GM23248 (cell line): ENCODE measurements around the gene LYPD6B. TPM values are rescaled to one million over a fixed set of nuclear protein-coding genes. Genes with fewer than 3 reads are reported as not detected.

Experiments used
- DNase-seq: peaks from one replicate; pipeline ENCODE4 v3.0.0-alpha.2; 2015
- H2AFZ ChIP-seq: fragments of 200-600 bp; sonication (generic); 2 replicates; pipeline ENCODE4 v1.6.1; 2016; ENCODE audit warnings: antibody characterized with exemption
- H3F3A ChIP-seq: fragments of 200-600 bp; sonication (generic); 2 replicates; pipeline ENCODE4 v1.6.1; 2016; ENCODE audit warnings: mild to moderate bottlenecking, antibody characterized with exemption, mixed run types; ENCODE audit not compliant: insufficient read depth
- H3K27ac ChIP-seq: fragments of 200-600 bp; sonication (generic); 2 replicates; pipeline ENCODE4 v1.5.1; 2016; ENCODE audit warnings: mild to moderate bottlenecking
- H3K27me3 ChIP-seq: fragments of 200-600 bp; sonication (generic); replicated peaks from 2 replicates; pipeline ENCODE4 v1.6.1; 2016; ENCODE audit warnings: mild to moderate bottlenecking; ENCODE audit not compliant: insufficient read depth
- H3K36me3 ChIP-seq: fragments of 200-600 bp; sonication (generic); 2 replicates; pipeline ENCODE4 v1.6.1; 2016; ENCODE audit warnings: low read depth, mild to moderate bottlenecking
- H3K4me1 ChIP-seq: fragments of 200-600 bp; sonication (generic); 2 replicates; pipeline ENCODE4 v1.6.1; 2016; ENCODE audit warnings: mild to moderate bottlenecking; ENCODE audit not compliant: insufficient read depth
- H3K4me2 ChIP-seq: fragments of 200-600 bp; sonication (generic); one replicate; pipeline ENCODE4 v1.6.1; 2016; ENCODE audit warnings: mild to moderate bottlenecking; ENCODE audit not compliant: unreplicated experiment
- H3K4me3 ChIP-seq: fragments of 200-600 bp; sonication (generic); 2 replicates; pipeline ENCODE4 v1.5.1; 2016; ENCODE audit warnings: mild to moderate bottlenecking
- H3K79me2 ChIP-seq: fragments of 200-600 bp; sonication (generic); 2 replicates; pipeline ENCODE4 v1.6.1; 2016; ENCODE audit warnings: mild to moderate bottlenecking; ENCODE audit not compliant: insufficient read depth
- H3K9ac ChIP-seq: fragments of 200-600 bp; sonication (generic); 2 replicates; pipeline ENCODE4 v1.6.1; 2016; ENCODE audit warnings: mild to moderate bottlenecking
- H3K9me2 ChIP-seq: fragments of 200-600 bp; sonication (generic); 2 replicates; pipeline ENCODE4 v1.6.1; 2016; ENCODE audit warnings: mixed run types, mild to moderate bottlenecking, moderate library complexity; ENCODE audit not compliant: insufficient read depth
- H3K9me3 ChIP-seq: fragments of 200-600 bp; sonication (generic); one replicate; pipeline ENCODE4 v1.6.1; 2017; ENCODE audit warnings: low read depth
- H4K20me1 ChIP-seq: fragments of 200-600 bp; sonication (generic); 2 replicates; pipeline ENCODE4 v1.6.0; 2016; ENCODE audit not compliant: insufficient read depth
- EZH2 ChIP-seq: fragments of 200-600 bp; sonication (generic); IDR thresholded peaks from 2 replicates; pipeline ENCODE4 v1.6.1; 2018; ENCODE audit warnings: antibody characterized with exemption, mild to moderate bottlenecking; ENCODE audit not compliant: insufficient read depth, poor library complexity, severe bottlenecking
- EZH2phosphoT487 ChIP-seq: fragments of 200-600 bp; sonication (generic); IDR thresholded peaks from 2 replicates; pipeline ENCODE4 v1.6.1; 2018; ENCODE audit warnings: antibody characterized with exemption, moderate library complexity, mild to moderate bottlenecking, low read depth; ENCODE audit not compliant: insufficient read depth
- WGBS, 2 experiments: methylation state at CpG; one replicate each; pipeline ENCODE4 v1.1.6; 2015 to 2017; ENCODE audit warnings: low lambda C conversion rate in 2 of 2, low coverage in 1 of 2; ENCODE audit errors: missing lambda C conversion rate in 2 of 2; 5-methylcytosine and 5-hydroxymethylcytosine counted together
- in situ Hi-C: fragments of 300-500 bp; cut with MboI; formaldehyde crosslinking; loops from 2 replicates; pipeline ENCODE4 v1.15.0; 2020
- polyA plus RNA-seq: library from polyadenylated mRNA; unstranded; fragments of >200 nt; fragmentation: Nextera tagmentation; extraction: Ambion mirVana; gene quantifications from 2 replicates; pipeline ENCODE4 v1.2.1, GENCODE V29; 2016
- total RNA-seq: library from RNA; depleted of rRNA; stranded (reverse); fragments of >200 nt; shearing (Covaris generic); gene quantifications from 2 replicates; pipeline ENCODE4 v1.2.3, GENCODE V29; 2014

Gene LYPD6B
- total and polyA plus RNA-seq, 2 experiments from 2014 or later = 3.9 to 11.4 TPM

DNA sequence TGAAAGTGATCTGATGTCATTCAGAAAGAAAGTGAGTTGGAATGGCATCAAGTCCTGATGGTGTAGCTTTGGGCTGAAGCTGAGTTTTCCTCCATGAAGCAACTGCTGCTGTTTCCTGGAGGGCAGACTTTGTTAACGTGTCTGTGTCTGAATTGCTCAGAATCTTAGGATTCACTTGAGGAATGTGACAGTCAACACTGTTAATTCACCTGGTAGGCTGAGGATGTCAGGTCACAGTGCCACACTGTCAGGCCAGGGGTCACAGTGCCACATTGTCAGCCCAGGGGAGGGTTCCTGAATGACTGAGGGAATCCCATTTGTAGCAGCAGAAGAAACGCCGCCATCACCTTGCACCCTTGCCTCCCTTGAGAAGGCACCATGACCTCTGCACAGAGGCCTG lies 39.4 kb downstream of the LYPD6B start:
- Histone ChIP-seq H3K4me2 (no peak overlapping the region), H3F3A (no peaks in the 10 kb centered on the region), H3K9me2 (no peaks in the 10 kb centered on the region), H3K36me3 (no peaks in the 10 kb centered on the region), H3K27ac (no peak overlapping the region), H2AFZ (no peak overlapping the region), H3K79me2 (no peaks in the 10 kb centered on the region), H3K4me1 (peaks cover 13% of the 10 kb centered on the region), H3K4me3 (no peak overlapping the region), H3K9me3 (no peaks in the 10 kb centered on the region), H3K27me3 (no peaks in the 10 kb centered on the region), H3K9ac (no peak overlapping the region), H4K20me1 (no peaks in the 10 kb centered on the region)
- in situ Hi-C loops = no loop called here
- 69 to 79% methylated on average over 3 of the region's 3 CpGs for WGBS, 2 experiments
- no peak for TF ChIP-seq EZH2phosphoT487
- TF ChIP-seq EZH2 = no peak
- DNase-seq = no peak

DNA sequence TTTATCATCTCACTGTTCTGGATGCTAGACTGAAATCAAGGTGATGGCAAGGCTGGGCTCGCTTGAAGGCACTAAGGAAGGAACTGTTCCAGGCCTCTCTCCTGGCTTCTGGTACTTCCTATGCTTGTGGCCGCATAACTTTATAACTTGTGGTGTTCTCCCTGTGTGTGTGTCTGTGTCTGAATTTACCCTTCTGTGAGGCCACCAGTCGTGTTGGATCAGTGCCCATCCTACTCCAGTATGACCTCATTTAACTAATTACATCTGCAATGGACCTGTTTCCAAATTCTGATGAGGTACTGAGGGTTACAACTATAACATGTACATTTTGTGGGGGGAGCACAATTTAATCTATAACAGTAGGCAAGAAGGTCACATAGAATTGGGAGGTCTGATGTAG lies 41.6 kb downstream of the LYPD6B start:
- WGBS, 2 experiments = 64 to 76% methylated on average over 3 of the region's 3 CpGs
- no peak overlapping the region for H2AFZ ChIP-seq
- no peaks in the 10 kb centered on the region for H3K36me3 ChIP-seq
- in situ Hi-C loops = no loop called here
- no peaks in the 10 kb centered on the region for H3K27me3 ChIP-seq
- no peaks in the 10 kb centered on the region for H3K9me3 ChIP-seq
- H3K4me3 ChIP-seq = no peak overlapping the region
- no peak overlapping the region for H3K27ac ChIP-seq
- H3K4me2 ChIP-seq = no peak overlapping the region
- no peak for DNase-seq
- TF ChIP-seq EZH2phosphoT487 = no peak
- no peak for TF ChIP-seq EZH2
- peaks cover 13% of the 10 kb centered on the region for H3K4me1 ChIP-seq
- H3K9ac ChIP-seq = no peak overlapping the region
- H4K20me1 ChIP-seq = no peaks in the 10 kb centered on the region
- no peaks in the 10 kb centered on the region for H3F3A ChIP-seq
- no peaks in the 10 kb centered on the region for H3K9me2 ChIP-seq
- no peaks in the 10 kb centered on the region for H3K79me2 ChIP-seq

GRCh38 chr2:149080971-149081370 lies 42.5 kb downstream of the LYPD6B start:
- H2AFZ ChIP-seq = no peak overlapping the region
- H3K4me3 ChIP-seq = no peak overlapping the region
- no peaks in the 10 kb centered on the region for H4K20me1 ChIP-seq
- no peaks in the 10 kb centered on the region for H3K36me3 ChIP-seq
- no peak overlapping the region for H3K27ac ChIP-seq
- H3K9ac ChIP-seq = no peak overlapping the region
- in situ Hi-C loops = no loop called here
- DNase-seq = no peak
- no peaks in the 10 kb centered on the region for H3K79me2 ChIP-seq
- no peaks in the 10 kb centered on the region for H3K9me2 ChIP-seq
- H3K9me3 ChIP-seq = no peaks in the 10 kb centered on the region
- H3K27me3 ChIP-seq = no peaks in the 10 kb centered on the region
- no peak overlapping the region for H3K4me2 ChIP-seq
- no peaks in the 10 kb centered on the region for H3F3A ChIP-seq
- no peak for TF ChIP-seq EZH2phosphoT487
- no peak for TF ChIP-seq EZH2
- 48 to 57% methylated on average over 1 of the region's 1 CpG for whole genome bisulfite sequencing, 2 experiments
- peaks cover 19% of the 10 kb centered on the region for H3K4me1 ChIP-seq

DNA sequence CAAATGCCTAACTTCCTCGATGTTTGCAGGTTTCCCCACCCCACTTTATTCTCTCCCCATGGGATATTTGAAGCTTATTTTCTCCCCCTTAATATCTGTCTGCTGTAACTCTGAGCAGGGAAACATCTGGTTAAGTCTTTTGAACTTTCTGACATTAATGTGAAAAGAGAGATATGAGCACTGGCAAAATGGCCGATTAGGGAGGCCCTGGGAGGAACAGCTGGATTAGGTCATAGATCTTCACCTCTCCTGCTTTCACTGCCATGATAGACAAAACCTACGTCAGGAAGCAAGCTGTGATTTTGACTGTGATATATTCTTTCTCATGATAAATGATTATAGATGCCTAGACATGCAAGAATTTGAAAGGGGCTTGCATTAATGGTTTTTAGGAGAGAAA lies 43.6 kb downstream of the LYPD6B start:
- H2AFZ ChIP-seq = no peak overlapping the region
- no peak overlapping the region for H3K4me3 ChIP-seq
- H3K27me3 ChIP-seq = no peaks in the 10 kb centered on the region
- H3F3A ChIP-seq = no peaks in the 10 kb centered on the region
- no peak overlapping the region for H3K4me2 ChIP-seq
- TF ChIP-seq EZH2phosphoT487 (no peak), EZH2 (no peak)
- H3K9ac ChIP-seq = no peak overlapping the region
- in situ Hi-C loops = no loop called here
- H3K27ac ChIP-seq = no peak overlapping the region
- H3K79me2 ChIP-seq = no peaks in the 10 kb centered on the region
- 58 to 62% methylated on average over 3 of the region's 3 CpGs for WGBS, 2 experiments
- H4K20me1 ChIP-seq = no peaks in the 10 kb centered on the region
- no peaks in the 10 kb centered on the region for H3K9me3 ChIP-seq
- H3K4me1 ChIP-seq = peaks cover 9% of the 10 kb centered on the region; the same call in 1 of the 2 replicates
- H3K9me2 ChIP-seq = no peaks in the 10 kb centered on the region
- no peaks in the 10 kb centered on the region for H3K36me3 ChIP-seq
- no peak for DNase-seq

GRCh38 chr2:149082735-149083134 lies 44.2 kb downstream of the LYPD6B start:
- no peaks in the 10 kb centered on the region for H3K79me2 ChIP-seq
- no peak overlapping the region for H3K9ac ChIP-seq
- H3K27ac ChIP-seq = no peak overlapping the region
- no peak for DNase-seq
- no peaks in the 10 kb centered on the region for H3K9me2 ChIP-seq
- no peak for TF ChIP-seq EZH2
- no peak for TF ChIP-seq EZH2phosphoT487
- H2AFZ ChIP-seq = no peak overlapping the region
- H3K36me3 ChIP-seq = no peaks in the 10 kb centered on the region
- 79 to 93% methylated on average over 4 of the region's 4 CpGs for WGBS, 2 experiments
- H3K4me3 ChIP-seq = no peak overlapping the region
- no peaks in the 10 kb centered on the region for H4K20me1 ChIP-seq
- no peaks in the 10 kb centered on the region for H3F3A ChIP-seq
- 0 out of 2 replicates have a peak, but pooled peaks cover 6% of the 10 kb centered on the region for H3K4me1 ChIP-seq
- no peaks in the 10 kb centered on the region for H3K9me3 ChIP-seq
- in situ Hi-C loops = no loop called here
- no peak overlapping the region for H3K4me2 ChIP-seq
- no peaks in the 10 kb centered on the region for H3K27me3 ChIP-seq
